PC-3 (cell line): ENCODE data around the gene DLG5.

Experiments used
- CTCF ChIP-seq: fragments of 300-600 bp; sonication (generic); conservative IDR thresholded peaks from 2 replicates; pipeline ENCODE4 v1.5.1; 2017; ENCODE audit warnings: antibody characterized with exemption, low read depth, mild to moderate bottlenecking, low read length
- EZH2phosphoT487 ChIP-seq: fragments of 300-600 bp; sonication (generic); IDR thresholded peaks from 2 replicates; pipeline ENCODE4 v1.6.1; 2018; ENCODE audit warnings: mild to moderate bottlenecking, antibody characterized with exemption, low read length, borderline replicate concordance

DNA sequence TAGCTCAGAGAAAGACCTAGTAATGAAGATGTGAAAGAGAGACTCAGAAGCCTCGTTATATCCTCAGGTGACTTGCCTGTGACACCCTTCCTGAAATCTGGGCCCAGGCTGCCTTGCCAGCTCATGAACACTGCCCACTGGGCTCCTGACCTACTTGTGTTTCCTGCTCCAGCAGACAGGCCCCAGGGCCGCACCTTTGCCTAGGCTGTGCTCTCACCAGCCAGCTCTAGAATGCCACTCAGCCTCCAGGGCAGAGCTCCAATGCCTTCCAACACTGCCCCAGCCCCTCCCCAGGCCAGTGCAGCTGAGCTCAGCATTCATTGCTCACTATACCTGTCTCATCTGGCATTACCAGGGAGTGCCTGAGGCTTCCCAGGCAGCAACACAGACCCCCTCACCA, 94.3 kb downstream of the DLG5 start:
- TF ChIP-seq CTCF (no peak), EZH2phosphoT487 (no peak)
